ENCODE measurements around the gene KRTAP1-1.
"Not testable (repeated sequence)": the region's sequence is repeated elsewhere in the genome, so short reads cannot be mapped to it uniquely, and the experiment has no call there.

Gene KRTAP1-1

GRCh38 chr17:41054556-41054955 lies 13.3 kb upstream of the KRTAP1-1 start:
- DNase-seq: not testable (repeated sequence)

DNA sequence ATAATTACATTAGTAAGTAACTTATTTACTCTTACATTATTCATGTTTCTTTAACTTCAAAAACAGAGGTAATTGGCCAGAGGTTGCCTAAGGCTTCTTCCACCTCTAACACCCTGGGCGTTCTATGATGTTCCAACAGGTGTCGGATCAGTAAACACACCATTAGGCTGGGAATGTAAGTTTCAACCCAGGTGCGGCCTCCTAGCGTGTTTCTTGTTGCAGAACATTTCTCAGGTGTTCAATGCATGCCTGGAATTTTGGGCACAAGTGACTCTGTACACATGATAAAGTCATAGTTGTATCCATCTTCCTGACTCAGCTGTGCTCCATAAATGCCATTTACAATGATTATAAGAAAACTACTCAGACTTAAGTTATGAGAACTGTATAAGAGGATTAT lies 12.8 kb upstream of the KRTAP1-1 start:
- no peak for DNase-seq

DNA sequence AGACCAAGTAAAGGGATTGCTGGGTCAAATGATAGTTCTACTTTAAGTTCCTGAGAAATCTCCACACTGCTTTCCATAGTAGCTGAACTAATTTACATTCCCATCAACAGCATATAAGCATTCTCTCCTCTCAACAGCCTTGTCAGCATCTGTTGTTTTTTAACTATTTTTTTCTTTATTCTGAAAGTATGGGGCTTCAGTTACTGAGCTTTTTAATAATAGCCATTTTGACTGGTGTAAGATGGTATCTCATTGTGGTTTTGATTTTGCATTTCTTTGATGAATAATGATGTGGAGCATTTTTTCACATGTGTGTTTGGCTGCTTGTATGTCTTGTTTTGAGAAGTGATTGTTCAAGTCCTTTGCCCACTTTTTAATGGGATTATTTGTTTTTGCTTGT lies 11.3 kb upstream of the KRTAP1-1 start:
- DNase-seq: no peak

- no peak for DNase-seq
Measured at GRCh38 chr17:41049110-41049509, 7.9 kb upstream of the KRTAP1-1 start.

DNA sequence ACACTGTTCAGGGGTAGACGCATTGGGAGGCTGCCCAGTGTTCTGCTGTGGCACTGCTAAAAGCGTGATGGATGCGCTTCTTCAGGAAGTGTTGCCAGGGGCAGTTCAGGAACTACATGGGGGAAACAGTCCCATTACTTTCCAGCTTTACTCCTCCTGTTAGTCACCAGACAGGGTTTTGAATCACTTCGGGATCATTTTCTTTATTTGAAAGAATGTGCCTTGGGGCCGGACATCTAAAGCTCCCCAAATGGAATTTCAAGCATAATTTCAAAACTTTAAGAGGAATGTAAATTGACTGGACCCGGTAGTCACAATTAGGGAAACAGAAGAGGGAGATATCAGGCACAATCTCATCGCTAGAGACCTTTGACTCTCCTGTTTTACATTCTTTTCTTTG lies 7.2 kb upstream of the KRTAP1-1 start:
- no peak for DNase-seq

DNA sequence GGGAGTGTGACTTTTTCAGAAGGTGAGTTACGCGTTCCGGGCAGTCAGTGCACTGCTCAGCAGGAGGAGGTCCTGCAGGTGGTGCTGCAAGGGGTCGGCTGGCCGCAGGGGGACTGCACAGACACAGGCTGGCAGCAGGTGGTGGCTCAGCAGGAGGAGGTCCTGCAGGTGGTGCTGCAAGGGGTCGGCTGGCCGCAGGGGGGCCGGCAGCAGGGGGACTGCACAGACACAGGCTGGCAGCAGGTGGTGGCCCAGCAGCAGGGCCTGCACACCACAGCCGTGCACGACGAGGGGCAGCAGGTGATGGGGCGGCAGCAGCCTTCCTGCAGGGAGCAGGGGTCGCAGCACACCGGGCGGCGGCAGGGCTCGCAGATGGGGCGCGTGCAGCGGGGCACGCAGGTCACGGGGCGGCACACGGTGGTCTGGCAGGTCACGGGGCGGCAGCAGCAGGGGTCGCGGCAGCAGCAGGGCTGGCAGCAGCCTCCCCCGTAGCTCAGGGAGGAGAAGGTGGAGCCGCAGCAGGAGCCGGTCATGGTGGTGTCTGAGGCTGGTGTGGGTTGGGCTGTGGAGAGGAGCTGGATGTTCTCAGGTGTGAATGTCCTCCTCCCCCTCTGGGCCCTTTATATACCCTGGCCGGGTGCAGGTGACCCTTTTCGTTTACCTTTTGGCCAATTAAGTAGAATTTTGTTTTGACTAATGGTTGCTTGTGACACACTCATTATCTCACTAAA lies 5.7 kb upstream of the KRTAP1-1 start, which contains the start of gene KRTAP2-1:
TSS of gene KRTAP2-1 (minus strand) at position 582 of the 731 bp plus-strand sequence. CDS start at position 533, 49 bp downstream.
- DNase-seq: not testable (repeated sequence)

GRCh38 chr17:41042953-41043352 lies 1.7 kb upstream of the KRTAP1-1 start:
- DNase-seq: no peak

DNA sequence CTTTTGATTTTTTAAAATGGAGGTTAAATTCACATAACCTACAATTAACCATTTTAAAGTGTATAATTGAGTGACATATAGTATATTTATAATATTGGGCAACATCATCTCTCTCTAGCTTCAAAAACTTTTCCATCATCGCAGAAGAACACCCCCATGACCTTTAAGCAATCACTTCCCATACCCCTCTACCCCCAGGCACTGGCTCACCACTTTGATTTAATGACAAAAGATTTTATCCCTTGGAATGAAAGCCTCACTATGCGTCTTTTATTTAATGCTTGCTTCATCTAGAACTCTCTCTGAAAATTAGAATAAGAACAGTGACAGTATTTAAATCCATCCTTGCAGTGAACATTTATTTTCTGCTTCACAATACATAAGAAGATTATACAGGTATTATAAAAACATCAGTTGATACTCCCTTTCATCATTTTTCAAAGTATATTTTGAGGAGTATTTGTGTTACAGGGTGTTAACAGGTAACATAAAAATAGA lies 3.3 kb downstream of the KRTAP1-1 start:
- DNase-seq: no peak

- not testable (repeated sequence) for DNase-seq
Measured at GRCh38 chr17:41034346-41034935, 6.8 kb downstream of the KRTAP1-1 start, which contains the start of gene KRTAP1-3. KRTAP1-3 (minus strand) TSS chr17:41034874; CDS start chr17:41034821, 53 bp downstream.

DNA sequence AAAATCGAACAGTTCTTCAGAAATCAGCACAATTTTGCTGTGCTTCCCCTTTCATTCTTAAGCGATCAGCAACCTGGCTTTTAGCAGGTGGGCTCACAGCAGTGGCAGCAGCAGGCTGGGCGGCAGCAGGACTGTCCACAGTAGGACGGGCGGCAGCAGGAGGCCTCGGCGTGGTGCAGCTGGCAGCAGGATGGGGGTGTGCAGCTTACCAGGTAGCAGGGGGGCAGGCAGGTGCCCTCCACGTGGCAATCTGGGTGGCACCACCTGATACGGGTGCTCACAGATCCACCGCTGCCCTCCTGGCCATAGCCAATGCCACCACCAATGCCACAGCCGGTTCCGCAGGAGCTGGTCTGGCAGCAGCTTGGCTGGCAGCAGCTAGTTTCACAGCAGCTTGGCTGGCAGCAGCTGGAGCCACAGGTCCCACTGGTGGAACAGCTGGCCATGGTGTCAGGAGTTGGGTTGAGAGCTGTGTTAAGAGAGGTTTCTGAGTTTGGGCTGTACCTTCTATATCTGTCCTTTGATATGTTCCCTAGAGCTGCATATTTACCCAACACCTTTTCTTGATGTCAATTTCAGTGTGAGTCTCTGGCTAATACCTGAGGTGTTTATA lies 11.5 kb downstream of the KRTAP1-1 start, which contains the start of gene KRTAP1-4:
TSS of gene KRTAP1-4 (minus strand) at position 563 of the 613 bp plus-strand sequence. CDS start at position 446, 117 bp downstream.
- no peak for DNase-seq

- DNase-seq: no peak
Measured at GRCh38 chr17:41026715-41027471, 14.4 kb downstream of the KRTAP1-1 start, which contains the start of gene KRTAP1-5. KRTAP1-5 (minus strand) TSS chr17:41027208; CDS start chr17:41027155, 53 bp downstream.

- no peak for DNase-seq
Measured at GRCh38 chr17:41024697-41025096, 16.6 kb downstream of the KRTAP1-1 start.

DNA sequence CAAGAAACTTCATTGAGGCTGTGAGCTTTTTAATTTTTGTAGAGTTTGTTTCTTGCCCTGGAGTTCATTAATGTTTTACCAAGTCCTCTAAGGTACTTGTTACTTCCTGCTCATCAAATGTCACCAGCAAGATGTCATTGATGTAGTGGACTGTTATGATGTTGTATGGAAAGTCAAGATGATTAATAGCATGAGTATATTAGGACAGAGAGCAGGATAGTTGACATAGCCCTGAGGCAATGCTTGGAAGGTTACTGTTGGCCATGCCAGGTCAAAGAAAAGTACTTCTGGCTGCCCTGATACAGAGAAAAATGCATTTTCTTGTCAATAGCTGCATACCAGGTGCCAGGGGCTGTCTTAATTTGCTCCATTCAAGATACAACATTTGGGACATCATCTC lies 20.9 kb downstream of the KRTAP1-1 start:
- DNase-seq: no peak

- no peak for DNase-seq
Measured at GRCh38 chr17:41019415-41019814, 21.8 kb downstream of the KRTAP1-1 start.

DNA sequence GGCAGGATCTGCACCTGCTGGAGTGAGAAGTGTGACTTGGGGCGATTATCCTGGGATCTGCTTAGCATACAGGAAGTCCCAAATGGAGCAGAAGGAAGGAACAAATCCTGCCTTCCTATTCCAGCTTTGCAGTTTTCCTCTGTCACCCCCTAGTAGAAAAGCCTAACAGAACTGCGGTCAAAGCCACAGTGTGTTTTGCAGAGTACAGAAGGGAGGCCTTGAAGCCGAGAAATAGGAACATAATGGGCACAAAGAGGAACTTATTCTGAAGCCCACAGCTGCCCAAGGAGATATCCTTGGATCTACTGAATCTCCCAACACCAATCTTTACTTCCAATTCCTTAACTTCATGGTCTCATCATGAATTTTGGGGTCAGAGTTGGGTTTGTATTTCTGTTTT lies 22.7 kb downstream of the KRTAP1-1 start:
- DNase-seq: no peak

GRCh38 chr17:41016578-41017215 lies 24.6 kb downstream of the KRTAP1-1 start:
- no peak for DNase-seq

GRCh38 chr17:41015454-41015853 lies 25.8 kb downstream of the KRTAP1-1 start:
- DNase-seq: no peak

DNA sequence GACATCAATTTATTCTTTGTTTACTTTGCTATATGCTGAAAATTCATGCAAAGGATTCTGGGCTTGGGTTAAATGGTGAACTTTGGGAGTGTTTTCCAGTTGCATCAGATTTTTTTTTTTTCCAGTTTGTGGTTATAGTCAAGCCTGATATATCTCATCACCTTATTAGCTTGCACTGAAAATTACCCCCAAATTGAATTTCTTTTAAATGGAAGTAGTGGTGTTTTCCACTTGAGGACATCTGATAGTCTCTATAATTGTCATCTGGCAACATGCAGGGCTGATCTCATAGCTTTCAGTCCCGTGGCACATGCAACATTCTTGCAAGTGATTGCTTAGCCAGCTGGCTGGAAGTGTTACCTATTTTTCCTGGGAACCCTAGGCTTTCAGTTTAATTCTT lies 27.6 kb downstream of the KRTAP1-1 start:
- no peak for DNase-seq

- no peak for DNase-seq
Measured at GRCh38 chr17:41013181-41013580, 28.1 kb downstream of the KRTAP1-1 start.

DNA sequence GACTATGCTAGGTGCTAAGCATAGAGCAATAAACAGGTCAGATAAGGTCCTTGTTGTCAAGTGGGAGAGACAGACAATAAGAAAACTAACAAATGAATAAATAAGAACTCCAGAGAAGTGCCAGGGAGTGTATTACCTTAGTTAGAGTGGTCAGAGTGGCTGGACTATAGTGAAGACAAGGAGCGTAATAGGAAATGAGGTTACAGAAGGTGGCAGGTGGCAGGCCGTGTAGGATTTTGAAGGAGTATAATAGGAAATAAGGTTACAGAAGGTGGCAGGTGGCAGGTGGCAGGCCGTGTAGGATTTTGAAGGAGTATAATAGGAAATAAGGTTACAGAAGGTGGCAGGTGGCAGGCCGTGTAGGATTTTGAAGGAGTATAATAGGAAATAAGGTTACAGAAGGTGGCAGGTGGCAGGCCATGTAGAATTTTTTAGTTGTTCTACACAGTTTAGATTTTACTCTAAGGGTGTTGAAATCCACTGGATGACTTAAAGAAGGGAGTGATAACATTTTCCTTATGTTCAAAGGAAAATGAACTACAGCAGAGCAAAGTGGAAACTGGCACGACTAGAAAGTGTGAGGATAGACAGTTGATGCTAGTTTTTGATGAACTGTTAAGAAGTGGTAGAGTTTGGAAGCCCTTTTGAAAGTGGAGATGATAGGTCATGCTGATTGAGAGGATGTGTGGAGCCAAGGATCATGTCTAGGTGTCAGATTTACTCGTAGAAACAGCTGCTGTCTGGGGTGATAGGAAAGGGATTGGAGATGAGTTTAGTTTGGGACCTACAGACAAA lies 28.7 kb downstream of the KRTAP1-1 start:
- no peak for DNase-seq

DNA sequence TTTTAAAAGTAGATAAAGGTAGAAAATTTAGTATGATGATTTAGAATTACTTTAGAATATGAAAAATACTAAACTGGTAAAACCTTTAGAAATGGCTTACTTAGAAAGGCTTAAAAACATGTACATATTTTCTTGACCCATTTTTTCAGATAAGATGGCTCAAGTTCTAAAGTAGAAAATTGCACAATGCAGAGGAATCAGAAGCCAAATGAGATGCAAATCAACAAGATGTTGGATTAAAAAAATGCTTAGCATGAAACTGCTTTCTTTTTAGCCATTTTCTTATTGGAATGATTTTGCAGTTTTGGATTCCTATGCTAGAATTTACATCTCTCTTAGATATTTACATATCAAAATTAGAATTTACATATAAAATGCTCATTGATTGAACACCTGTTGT lies 30.8 kb downstream of the KRTAP1-1 start:
- DNase-seq: no peak
